ENCODE data around the gene RPL13A.
"Not testable (repeated sequence)": the region's sequence is repeated elsewhere in the genome, so short reads cannot be mapped to it uniquely, and the experiment has no call there.

Gene RPL13A

GRCh38 chr19:49487277-49488045 lies at the start of gene RPL13A:
RPL13A (plus strand) TSS chr19:49487608; CDS start chr19:49487630, 22 bp downstream.
- peak; percentile 99 for DNase-seq (ENCODE audit: low read depth)

GRCh38 chr19:49438261-49438660 lies 49.1 kb upstream of the RPL13A start:
- no peak for DNase-seq (ENCODE audit: low read depth)

GRCh38 chr19:49439836-49440235 lies 47.6 kb upstream of the RPL13A start:
- no peak for DNase-seq (ENCODE audit: low read depth)

- DNase-seq (ENCODE audit: low read depth): no peak
Observed at GRCh38 chr19:49440439-49441209, 46.8 kb upstream of the RPL13A start.

- DNase-seq (ENCODE audit: low read depth): no peak
Observed at GRCh38 chr19:49441210-49441959, 46.0 kb upstream of the RPL13A start, which contains the start of gene SLC17A7. SLC17A7 (minus strand) TSS chr19:49441527; CDS start chr19:49441379, 148 bp downstream.

- no peak for DNase-seq (ENCODE audit: low read depth)
Observed at GRCh38 chr19:49441960-49442350, 45.5 kb upstream of the RPL13A start.

GRCh38 chr19:49442354-49442753 lies 45.1 kb upstream of the RPL13A start:
- no peak for DNase-seq (ENCODE audit: low read depth)

GRCh38 chr19:49442771-49443365 lies 44.5 kb upstream of the RPL13A start:
- peak; percentile 65 for DNase-seq (ENCODE audit: low read depth)

GRCh38 chr19:49443366-49444099 lies 43.9 kb upstream of the RPL13A start:
- peak; percentile 91 for DNase-seq (ENCODE audit: low read depth)

- DNase-seq (ENCODE audit: low read depth): not testable (repeated sequence)
Observed at GRCh38 chr19:49444100-49444700, 43.2 kb upstream of the RPL13A start.

GRCh38 chr19:49445997-49446396 lies 41.4 kb upstream of the RPL13A start:
- DNase-seq (ENCODE audit: low read depth): no peak

GRCh38 chr19:49447485-49448431 lies 39.6 kb upstream of the RPL13A start:
- no peak for DNase-seq (ENCODE audit: low read depth)

- no peak for DNase-seq (ENCODE audit: low read depth)
Observed at GRCh38 chr19:49448432-49448786, 39.0 kb upstream of the RPL13A start.

- DNase-seq (ENCODE audit: low read depth): no peak
Observed at GRCh38 chr19:49450405-49450804, 37.0 kb upstream of the RPL13A start.

GRCh38 chr19:49451430-49452181 lies 35.8 kb upstream of the RPL13A start, which contains the start of gene PIH1D1:
PIH1D1 (minus strand) TSS chr19:49451814; CDS start chr19:49451574, 240 bp downstream.
- peak; percentile 100 for DNase-seq (ENCODE audit: low read depth)

GRCh38 chr19:49453013-49453756 lies 34.2 kb upstream of the RPL13A start, which contains the start of gene ALDH16A1:
ALDH16A1 (plus strand) TSS chr19:49453225; CDS start chr19:49453332, 107 bp downstream.
- peak; percentile 96 for DNase-seq (ENCODE audit: low read depth)

- DNase-seq (ENCODE audit: low read depth): peak; percentile 59
Observed at GRCh38 chr19:49453757-49454240, 33.6 kb upstream of the RPL13A start.

- DNase-seq (ENCODE audit: low read depth): no peak
Observed at GRCh38 chr19:49455773-49456172, 31.6 kb upstream of the RPL13A start.

Measured in CMK (cell line).